HEK293T (cell line): Measurements from ENCODE around the gene PCNX2.

Experiments used
- ARNT ChIP-seq: fragments of 450-650 bp; IDR thresholded peaks from 2 replicates; pipeline ENCODE4 v1.6.1; 2017; ENCODE audit warnings: mild to moderate bottlenecking
- BHLHE40 ChIP-seq: fragments of 450-650 bp; IDR thresholded peaks from 2 replicates; pipeline ENCODE4 v1.6.1; 2016; ENCODE audit warnings: mild to moderate bottlenecking, moderate library complexity, borderline replicate concordance
- CTBP1 ChIP-seq: fragments of 450-650 bp; IDR thresholded peaks from 2 replicates; pipeline ENCODE4 v1.6.1; 2016; ENCODE audit warnings: borderline replicate concordance
- ELF4 ChIP-seq: fragments of 450-650 bp; IDR thresholded peaks from 2 replicates; pipeline ENCODE4 v1.6.1; 2017; ENCODE audit warnings: antibody characterized with exemption
- FOXA1 ChIP-seq: fragments of 450-650 bp; IDR thresholded peaks from 2 replicates; pipeline ENCODE4 v1.6.1; 2016; ENCODE audit warnings: mild to moderate bottlenecking
- FOXK2 ChIP-seq: fragments of 450-650 bp; IDR thresholded peaks from 2 replicates; pipeline ENCODE4 v1.6.1; 2016; ENCODE audit warnings: mild to moderate bottlenecking
- HDGF ChIP-seq: fragments of 450-650 bp; IDR thresholded peaks from 2 replicates; pipeline ENCODE4 v1.6.1; 2017; ENCODE audit warnings: antibody characterized with exemption, borderline replicate concordance
- L3MBTL2 ChIP-seq: fragments of 450-650 bp; conservative IDR thresholded peaks from 2 replicates; pipeline ENCODE4 v1.6.1; 2016; ENCODE audit warnings: mild to moderate bottlenecking
- NFRKB ChIP-seq: fragments of 450-650 bp; IDR thresholded peaks from 2 replicates; pipeline ENCODE4 v1.6.1; 2016; ENCODE audit warnings: mild to moderate bottlenecking, moderate library complexity
- SP1 ChIP-seq: fragments of 450-650 bp; IDR thresholded peaks from 2 replicates; pipeline ENCODE4 v1.6.1; 2017
- SUZ12 ChIP-seq: fragments of 450-650 bp; IDR thresholded peaks from 2 replicates; pipeline ENCODE4 v1.6.1; 2016; ENCODE audit warnings: mild to moderate bottlenecking
- TARDBP ChIP-seq: fragments of 450-650 bp; IDR thresholded peaks from 2 replicates; pipeline ENCODE4 v1.6.1; 2016
- ZNF384 ChIP-seq: fragments of 450-650 bp; IDR thresholded peaks from 2 replicates; pipeline ENCODE4 v1.6.1; 2016

- TF ChIP-seq TARDBP (no peak), SP1 (no peak), FOXA1 (no peak), ELF4 (no peak), HDGF (no peak), SUZ12 (no peak), NFRKB (no peak), CTBP1 (no peak), ARNT (no peak), L3MBTL2 (no peak), BHLHE40 (no peak), FOXK2 (no peak), ZNF384 (no peak)
Observed at GRCh38 chr1:232940262-232940661, 355.3 kb downstream of the PCNX2 start.
